Colonic mucosa (tissue), 4 donors: ENCODE results near the gene CFAP73. TPM values are rescaled to one million over a fixed set of nuclear protein-coding genes. Genes with fewer than 3 reads are reported as not detected.

Experiments
- DNase-seq: peaks from one replicate; pipeline ENCODE4 v3.0.0-alpha.2; 2020
- H3K27ac ChIP-seq: fragments of 200-600 bp; one replicate; pipeline ENCODE4 v1.8.0; 2021
- H3K27me3 ChIP-seq: fragments of 200-600 bp; one replicate; pipeline ENCODE4 v1.8.0; 2021
- H3K36me3 ChIP-seq: fragments of 200-600 bp; one replicate; pipeline ENCODE4 v1.8.0; 2021
- H3K4me1 ChIP-seq: fragments of 200-600 bp; one replicate; pipeline ENCODE4 v1.8.0; 2021; ENCODE audit warnings: mild to moderate bottlenecking
- H3K4me3 ChIP-seq: fragments of 200-600 bp; one replicate; pipeline ENCODE4 v1.8.0; 2021
- H3K9ac ChIP-seq, 2 donors: one replicate each; pipeline ENCODE4 v1.7.0; 2013; ENCODE audit warnings: control low read depth in 2 of 2, low read depth in 2 of 2, low read length in 2 of 2
- H3K9me3 ChIP-seq: fragments of 200-600 bp; one replicate; pipeline ENCODE4 v1.8.0; 2021
- intact Hi-C: fragments of 100-400 bp; cut with DNase I; formaldehyde crosslinking; loops from one replicate; pipeline ENCODE4 v1.14.1; 2022
- total RNA-seq, 2 donors: library from RNA; stranded (reverse); fragmentation: NEBNext Ultra II Directional in 1 of 2; extraction: Animal tissue kit (Norgen Biotek cat#: 25700) in 1 of 2; gene quantifications; one replicate each; pipeline ENCODE4 v1.2.1, GENCODE V29; 2021
- TF ChIP-seq, protein P1 (sequence below): fragments of 200-600 bp; IDR thresholded peaks from one replicate; pipeline ENCODE4 v1.8.0; 2022; ENCODE audit warnings: antibody characterized with exemption, mild to moderate bottlenecking
- donor health status: healthy.
- donor health status: DM: no; HTN: no; CAD: no.
- donor health status: DM: no; HTN: no; CAD: no.

Gene CFAP73
- total RNA-seq, 2 donors from 2014 or later, result 0.20 TPM; not detected in 1

DNA sequence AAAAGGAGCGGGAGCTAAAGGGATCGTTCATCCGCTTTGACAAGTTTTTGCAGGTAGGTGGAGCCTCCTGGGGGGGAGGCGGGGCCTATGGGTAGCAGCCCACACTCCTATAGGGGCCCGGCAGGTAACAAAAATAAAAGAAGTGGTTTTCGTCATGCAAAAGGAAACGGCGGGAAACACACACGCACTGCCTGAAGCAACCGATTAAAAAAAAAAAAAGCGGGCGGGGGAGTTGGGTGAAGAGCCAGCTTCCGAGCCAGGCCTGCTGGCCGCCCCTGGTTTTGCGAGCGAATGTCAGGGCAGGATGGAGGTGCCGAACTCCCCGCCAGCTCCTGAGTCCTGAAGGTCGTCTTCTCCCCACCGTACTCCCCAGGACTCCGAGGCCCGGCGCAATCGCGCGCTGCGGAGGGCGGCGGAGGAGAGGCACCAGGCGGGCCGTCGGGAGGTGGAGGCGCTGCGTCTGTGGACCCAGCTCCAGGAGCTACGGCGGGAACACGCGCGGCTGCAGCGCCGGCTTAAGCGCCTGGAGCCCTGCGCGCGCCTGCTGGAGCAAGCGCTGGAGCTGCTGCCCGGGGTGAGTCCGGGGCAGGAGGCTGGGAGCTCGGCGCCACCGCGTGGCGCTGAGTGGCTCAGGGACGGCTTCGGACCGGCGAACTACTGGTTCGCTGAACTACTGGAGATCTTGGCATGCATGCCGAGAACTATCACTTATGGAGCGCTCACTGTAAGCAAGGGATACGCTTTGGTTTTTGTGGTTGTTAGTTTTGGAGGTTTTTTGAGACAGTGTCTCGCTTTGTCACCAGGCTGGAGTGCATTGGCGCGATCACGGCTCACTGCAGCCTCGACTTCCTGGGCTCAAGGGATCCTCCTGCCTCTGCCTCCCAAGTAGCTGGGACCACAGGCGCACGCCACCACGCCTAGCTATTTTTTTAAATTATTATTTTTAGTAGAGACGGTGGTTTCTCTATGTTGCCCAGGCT lies 3.6 kb downstream of the CFAP73 start:
- no peaks in the 10 kb centered on the region for H3K36me3 ChIP-seq
- H3K4me3 ChIP-seq, result peak overlapping the region; percentile 42
- intact Hi-C loops, result loop anchor here (5.0 to 10.0 kb wide), 2 partner anchors 58 to 101 kb away; no protein-coding TSS in a partner anchor
- H3K4me1 ChIP-seq, result peaks cover 9% of the 10 kb centered on the region
- no peaks in the 10 kb centered on the region for H3K9me3 ChIP-seq
- H3K27me3 ChIP-seq, result peaks cover 14% of the 10 kb centered on the region
- H3K9ac ChIP-seq, result peak overlapping the region; percentile 12 to 37
- DNase-seq, result peak; percentile 70
- TF ChIP-seq, protein P1, sequence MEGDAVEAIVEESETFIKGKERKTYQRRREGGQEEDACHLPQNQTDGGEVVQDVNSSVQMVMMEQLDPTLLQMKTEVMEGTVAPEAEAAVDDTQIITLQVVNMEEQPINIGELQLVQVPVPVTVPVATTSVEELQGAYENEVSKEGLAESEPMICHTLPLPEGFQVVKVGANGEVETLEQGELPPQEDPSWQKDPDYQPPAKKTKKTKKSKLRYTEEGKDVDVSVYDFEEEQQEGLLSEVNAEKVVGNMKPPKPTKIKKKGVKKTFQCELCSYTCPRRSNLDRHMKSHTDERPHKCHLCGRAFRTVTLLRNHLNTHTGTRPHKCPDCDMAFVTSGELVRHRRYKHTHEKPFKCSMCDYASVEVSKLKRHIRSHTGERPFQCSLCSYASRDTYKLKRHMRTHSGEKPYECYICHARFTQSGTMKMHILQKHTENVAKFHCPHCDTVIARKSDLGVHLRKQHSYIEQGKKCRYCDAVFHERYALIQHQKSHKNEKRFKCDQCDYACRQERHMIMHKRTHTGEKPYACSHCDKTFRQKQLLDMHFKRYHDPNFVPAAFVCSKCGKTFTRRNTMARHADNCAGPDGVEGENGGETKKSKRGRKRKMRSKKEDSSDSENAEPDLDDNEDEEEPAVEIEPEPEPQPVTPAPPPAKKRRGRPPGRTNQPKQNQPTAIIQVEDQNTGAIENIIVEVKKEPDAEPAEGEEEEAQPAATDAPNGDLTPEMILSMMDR, result peak; percentile 35
- no peak overlapping the region for H3K27ac ChIP-seq

- Histone ChIP-seq H3K9ac (no peak overlapping the region), H3K27me3 (peaks cover 14% of the 10 kb centered on the region)
- intact Hi-C loops, result loop anchor here (5.0 to 10.0 kb wide), 2 partner anchors 60 to 102 kb away; no protein-coding TSS in a partner anchor
These were observed 4.9 kb downstream of the CFAP73 start for GRCh38 chr12:113154351-113154973.

DNA sequence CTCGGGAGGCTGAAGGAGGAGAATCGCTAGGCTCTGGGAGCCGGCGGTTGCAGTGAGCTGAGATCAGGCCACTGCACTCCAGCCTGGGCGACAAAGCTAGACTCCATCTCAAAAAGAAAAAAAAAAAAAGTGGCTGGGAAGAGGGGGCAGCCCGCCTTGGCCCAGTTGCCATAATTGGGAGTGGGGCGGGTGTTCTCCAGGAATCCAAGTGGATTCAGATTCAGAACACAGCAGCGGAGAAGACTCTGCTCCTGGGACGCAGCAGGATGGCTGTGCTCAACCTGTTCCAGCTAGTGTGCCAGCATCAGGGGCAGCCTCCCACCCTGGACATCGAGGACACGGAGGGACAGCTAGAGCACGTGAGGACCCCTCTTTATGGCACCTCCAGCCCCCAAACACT lies 5.5 kb downstream of the CFAP73 start:
- no peaks in the 10 kb centered on the region for H3K9me3 ChIP-seq
- no peak overlapping the region for H3K27ac ChIP-seq
- intact Hi-C loops, result loop anchor here (10.0 kb wide), 1 partner anchor 60 kb away; no protein-coding TSS in a partner anchor
- no peak overlapping the region for H3K9ac ChIP-seq
- no peak overlapping the region for H3K4me3 ChIP-seq
- DNase-seq, result no peak
- peaks cover 3% of the 10 kb centered on the region for H3K4me1 ChIP-seq
- no peaks in the 10 kb centered on the region for H3K36me3 ChIP-seq
- peaks cover 14% of the 10 kb centered on the region for H3K27me3 ChIP-seq
- TF ChIP-seq, protein P1, result no peak

More at GRCh38 chr12:113154351-113154973, 4.9 kb downstream of the CFAP73 start:
- Histone ChIP-seq H3K9me3 (no peaks in the 10 kb centered on the region), H3K36me3 (no peaks in the 10 kb centered on the region), H3K27ac (no peak overlapping the region), H3K4me3 (peak overlapping the region; percentile 28), H3K4me1 (peaks cover 8% of the 10 kb centered on the region)
- TF ChIP-seq, protein P1, result no peak
- DNase-seq, result no peak

- DNase-seq, result no peak
- H3K4me1 ChIP-seq, result peaks cover 3% of the 10 kb centered on the region
- no peak overlapping the region for H3K4me3 ChIP-seq
- no peak overlapping the region for H3K27ac ChIP-seq
- H3K9me3 ChIP-seq, result no peaks in the 10 kb centered on the region
- intact Hi-C loops, result loop anchor here (10.0 kb wide), 1 partner anchor 61 kb away; no protein-coding TSS in a partner anchor
- peaks cover 2% of the 10 kb centered on the region for H3K36me3 ChIP-seq
- TF ChIP-seq, protein P1, result no peak
- peaks cover 14% of the 10 kb centered on the region for H3K27me3 ChIP-seq
- H3K9ac ChIP-seq, result no peak overlapping the region
These were observed 6.1 kb downstream of the CFAP73 start for GRCh38 chr12:113155646-113156045.

DNA sequence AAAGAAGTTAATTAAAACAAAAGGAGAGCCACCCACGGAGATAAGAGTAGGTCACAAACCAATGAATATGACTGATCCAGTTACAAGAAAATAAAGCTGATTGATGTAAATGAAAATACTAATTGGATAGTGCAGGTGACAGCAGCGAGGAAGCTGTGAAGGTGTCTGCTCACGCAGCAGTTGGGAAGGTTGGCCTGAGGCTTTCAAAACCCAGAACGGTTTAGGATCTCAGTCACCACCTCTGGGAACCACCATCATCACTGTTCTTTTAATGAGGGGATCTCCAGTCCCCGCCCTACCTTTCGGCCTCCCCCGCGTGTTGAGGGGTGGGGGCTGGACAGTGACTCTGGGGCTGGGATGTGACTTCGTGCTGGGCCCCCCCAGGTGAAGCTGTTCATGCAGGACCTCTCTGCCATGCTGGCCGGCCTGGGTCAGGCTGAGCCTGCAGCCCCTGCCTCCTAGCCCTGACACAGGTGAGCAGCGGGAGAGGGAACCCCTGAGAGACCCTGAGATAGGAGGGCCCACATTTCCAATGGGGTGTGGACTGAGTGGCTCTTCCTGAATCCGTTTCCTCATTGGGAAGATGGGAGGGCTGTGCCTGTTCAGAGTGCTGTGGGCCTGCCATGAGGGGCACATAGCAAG lies 7.8 kb downstream of the CFAP73 start:
- Histone ChIP-seq H3K27ac (no peak overlapping the region), H3K4me1 (peaks cover 3% of the 10 kb centered on the region), H3K27me3 (peaks cover 14% of the 10 kb centered on the region), H3K9ac (no peak overlapping the region), H3K36me3 (peaks cover 5% of the 10 kb centered on the region), H3K4me3 (no peak overlapping the region), H3K9me3 (no peaks in the 10 kb centered on the region)
- DNase-seq, result no peak
- TF ChIP-seq, protein P1, result no peak
- intact Hi-C loops, result loop anchor here (10.0 kb wide), 1 partner anchor 63 kb away; no protein-coding TSS in a partner anchor
